Neural cell (in vitro differentiated cells): ENCODE measurements around the gene KIFBP. TPM values are rescaled to one million over a fixed set of nuclear protein-coding genes. Genes with fewer than 3 reads are reported as not detected.

Source experiments
- H2AFZ ChIP-seq: fragments of 200-600, 300-800 bp; sonication (generic), shearing (Covaris generic); 2 replicates; pipeline ENCODE4 v1.6.0; 2014; ENCODE audit warnings: low read depth, mild to moderate bottlenecking, antibody characterized with exemption, low read length, moderate library complexity
- H3F3A ChIP-seq: fragments of 200-600 bp; shearing (Covaris generic); 2 replicates; pipeline ENCODE4 v1.6.1; 2016; ENCODE audit warnings: mild to moderate bottlenecking, moderate library complexity, mixed read lengths, antibody characterized with exemption, low read length; ENCODE audit not compliant: insufficient read depth, poor library complexity, severe bottlenecking
- H3K27ac ChIP-seq: fragments of 200-600, 300-800 bp; sonication (generic), shearing (Covaris generic); 2 replicates; pipeline ENCODE4 v1.5.1; 2014; ENCODE audit warnings: mild to moderate bottlenecking, low read length, moderate library complexity
- H3K27me3 ChIP-seq: fragments of 300-800, 200-600 bp; sonication (generic), shearing (Covaris generic); 2 replicates; pipeline ENCODE4 v1.6.0; 2014; ENCODE audit warnings: mild to moderate bottlenecking, low read depth, low read length, moderate library complexity; ENCODE audit not compliant: insufficient read depth
- H3K36me3 ChIP-seq: fragments of 300-800, 200-600 bp; sonication (generic), shearing (Covaris generic); 2 replicates; pipeline ENCODE4 v1.5.1; 2014; ENCODE audit warnings: mild to moderate bottlenecking, antibody characterized with exemption, low read length, moderate library complexity; ENCODE audit not compliant: insufficient read depth
- H3K4me2 ChIP-seq: fragments of 300-800, 200-600 bp; sonication (generic), shearing (Covaris generic); 2 replicates; pipeline ENCODE4 v1.6.0; 2014; ENCODE audit warnings: mild to moderate bottlenecking, low read length
- H3K4me3 ChIP-seq: fragments of 300-800, 200-600 bp; sonication (generic), shearing (Covaris generic); 2 replicates; pipeline ENCODE4 v1.5.1; 2014; ENCODE audit warnings: mild to moderate bottlenecking, low read length, moderate library complexity
- H3K79me2 ChIP-seq: fragments of 200-600 bp; shearing (Covaris generic); replicated peaks from 2 replicates; pipeline ENCODE4 v1.6.0; 2014; ENCODE audit warnings: mild to moderate bottlenecking, low read length, moderate library complexity; ENCODE audit not compliant: insufficient read depth
- H3K9ac ChIP-seq: fragments of 300-800, 200-600 bp; sonication (generic), shearing (Covaris generic); 2 replicates; pipeline ENCODE4 v1.6.1; 2016; ENCODE audit warnings: mild to moderate bottlenecking, low read length, mixed read lengths
- H3K9me2 ChIP-seq: fragments of 200-600 bp; shearing (Covaris generic); 2 replicates; pipeline ENCODE4 v1.6.1; 2016; ENCODE audit warnings: mild to moderate bottlenecking, low read length, mixed read lengths; ENCODE audit not compliant: insufficient read depth
- H3K9me3 ChIP-seq: fragments of 200-600, 300-800 bp; sonication (generic), shearing (Covaris generic); 2 replicates; pipeline ENCODE4 v1.6.1; 2016; ENCODE audit warnings: mild to moderate bottlenecking, mixed run types, low read length, moderate library complexity, mixed read lengths
- H4K20me1 ChIP-seq: fragments of 200-600 bp; shearing (Covaris generic); 2 replicates; pipeline ENCODE4 v1.6.1; 2016; ENCODE audit warnings: mild to moderate bottlenecking, mixed run types; ENCODE audit not compliant: insufficient read depth
- CTCF ChIP-seq: fragments of 450-650 bp; IDR thresholded peaks from 2 replicates; pipeline ENCODE4 v1.5.1; 2014; ENCODE audit warnings: antibody characterized with exemption, mild to moderate bottlenecking, moderate library complexity; ENCODE audit not compliant: poor library complexity, severe bottlenecking
- EP300 ChIP-seq: fragments of 450-650 bp; conservative IDR thresholded peaks from 2 replicates; pipeline ENCODE4 v1.6.1; 2014; ENCODE audit warnings: antibody characterized with exemption, mild to moderate bottlenecking, moderate library complexity; ENCODE audit not compliant: poor library complexity, severe bottlenecking
- EZH2 ChIP-seq: fragments of 200-600, 300-800 bp; shearing (Covaris generic), sonication (generic); IDR thresholded peaks from 2 replicates; pipeline ENCODE4 v1.6.1; 2014; ENCODE audit warnings: antibody characterized with exemption, low read length, borderline replicate concordance, mild to moderate bottlenecking; ENCODE audit not compliant: insufficient read depth, poor library complexity, severe bottlenecking
- MXI1 ChIP-seq: fragments of 450-650 bp; conservative IDR thresholded peaks from 2 replicates; pipeline ENCODE4 v1.6.1; 2014; ENCODE audit warnings: antibody characterized with exemption, mild to moderate bottlenecking; ENCODE audit not compliant: poor library complexity, severe bottlenecking
- POLR2AphosphoS5 ChIP-seq: IDR thresholded peaks from 2 replicates; pipeline ENCODE4 v1.6.1; 2012
- RAD21 ChIP-seq: fragments of 450-650 bp; conservative IDR thresholded peaks from 2 replicates; pipeline ENCODE4 v1.6.1; 2014; ENCODE audit warnings: antibody characterized with exemption, mild to moderate bottlenecking, moderate library complexity
- REST ChIP-seq: IDR thresholded peaks from 2 replicates; pipeline ENCODE4 v1.6.1; 2012; ENCODE audit warnings: borderline replicate concordance
- SMC3 ChIP-seq: fragments of 450-650 bp; conservative IDR thresholded peaks from 2 replicates; pipeline ENCODE4 v1.6.1; 2014; ENCODE audit warnings: antibody characterized with exemption, mild to moderate bottlenecking, moderate library complexity; ENCODE audit not compliant: poor library complexity
- TAF1 ChIP-seq: IDR thresholded peaks from 2 replicates; pipeline ENCODE4 v1.6.1; 2012; ENCODE audit warnings: low read depth
- polyA plus RNA-seq: library from polyadenylated mRNA; depleted of rRNA; stranded (reverse); fragments of >200 nt; gene quantifications from 2 replicates; pipeline ENCODE4 v1.2.3, GENCODE V29; 2014

Gene KIFBP
- polyA plus RNA-seq, 1 donor from 2014 or later, result 76.9 TPM

- H3K79me2 ChIP-seq, result peaks cover 28% of the 10 kb centered on the region
- peaks cover 6% of the 10 kb centered on the region for H3F3A ChIP-seq
- no peaks in the 10 kb centered on the region for H3K36me3 ChIP-seq
- H3K27me3 ChIP-seq, result no peaks in the 10 kb centered on the region
- H3K4me3 ChIP-seq, result peak overlapping the region; percentile 85
- H3K9me3 ChIP-seq, result no peaks in the 10 kb centered on the region
- TF ChIP-seq REST (no peak), TAF1 (no peak)
- no peak overlapping the region for H3K27ac ChIP-seq
- no peaks in the 10 kb centered on the region for H4K20me1 ChIP-seq
- no peak overlapping the region for H3K4me2 ChIP-seq
- H2AFZ ChIP-seq, result no peak overlapping the region
- no peaks in the 10 kb centered on the region for H3K9me2 ChIP-seq
- H3K9ac ChIP-seq, result no peak overlapping the region
Observed at GRCh38 chr10:68957654-68958053, 30.9 kb upstream of the KIFBP start.

GRCh38 chr10:68959695-68960527, 28.7 kb upstream of the KIFBP start:
- Histone ChIP-seq H3K27ac (no peak overlapping the region), H3K9me3 (no peaks in the 10 kb centered on the region), H3K9ac (no peak overlapping the region), H3F3A (peaks cover 6% of the 10 kb centered on the region), H3K27me3 (no peaks in the 10 kb centered on the region), H3K9me2 (no peaks in the 10 kb centered on the region), H3K79me2 (peaks cover 28% of the 10 kb centered on the region), H3K4me3 (no peak overlapping the region), H2AFZ (no peak overlapping the region), H3K36me3 (no peaks in the 10 kb centered on the region), H4K20me1 (no peaks in the 10 kb centered on the region), H3K4me2 (no peak overlapping the region)
- TF ChIP-seq MXI1, result no peak
- TF ChIP-seq REST, result no peak
- no peak for TF ChIP-seq CTCF
- TF ChIP-seq EZH2, result no peak
- TF ChIP-seq POLR2AphosphoS5, result no peak
- TF ChIP-seq SMC3, result no peak
- TF ChIP-seq EP300, result no peak
- TF ChIP-seq RAD21, result no peak
- no peak for TF ChIP-seq TAF1
